Skin of body (tissue), 2 donors: ENCODE measurements around the gene CDH4. TPM values are rescaled to one million over a fixed set of nuclear protein-coding genes. Genes with fewer than 3 reads are reported as not detected.
A peak's percentile ranks its signal among the peaks of the same experiment; 100 is the strongest.
"Not testable (repeated sequence)": the region's sequence is repeated elsewhere in the genome, so short reads cannot be mapped to it uniquely, and the experiment has no call there.

Source experiments
- DNase-seq: peaks from one replicate; lab custom pipeline; 2025; lab: John Stamatoyannopoulos, UW
- total RNA-seq: library from RNA; depleted of rRNA; stranded (reverse); fragments of >200 nt; gene quantifications from one replicate; pipeline ENCODE4 v1.2.3, GENCODE V29; 2014

CDH4 gene
- total RNA-seq, 1 donor from 2014 or later: 0.10 TPM

DNA sequence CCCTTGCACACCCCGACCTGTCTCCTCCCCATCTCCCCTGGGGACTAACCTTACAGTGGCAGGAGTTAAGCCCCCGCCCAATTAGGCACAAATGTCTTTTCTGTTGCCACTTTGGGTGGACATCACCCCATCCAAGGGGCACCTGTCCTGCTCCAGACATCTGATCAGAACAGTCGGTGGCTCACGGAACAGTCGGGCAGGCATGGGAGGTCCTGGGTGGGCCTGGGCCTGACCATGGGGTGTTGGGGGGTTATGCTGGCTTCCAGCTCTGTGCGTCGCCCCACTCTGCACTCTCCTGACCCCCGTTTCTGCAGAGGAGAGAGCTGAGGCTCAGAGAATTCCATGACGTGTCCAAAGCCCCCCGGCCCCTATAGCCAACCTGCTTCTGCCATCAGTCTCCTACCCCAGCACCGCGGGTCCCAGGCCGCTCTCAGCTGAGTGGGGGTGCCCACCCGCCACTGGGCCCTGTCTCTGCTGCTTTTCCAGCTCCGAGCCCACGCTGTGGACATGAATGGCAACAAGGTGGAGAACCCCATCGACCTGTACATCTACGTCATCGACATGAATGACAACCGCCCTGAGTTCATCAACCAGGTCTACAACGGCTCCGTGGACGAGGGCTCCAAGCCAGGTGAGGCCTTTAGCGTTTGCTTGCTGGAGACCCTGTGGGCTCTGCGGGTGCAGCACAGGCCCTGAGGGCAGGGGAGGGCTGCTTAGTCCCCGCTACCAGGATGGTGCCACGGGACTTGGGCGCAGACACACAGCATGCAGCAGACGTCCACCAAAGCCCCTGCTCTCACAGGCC, 600.4 kb downstream of the CDH4 start:
- no peak for DNase-seq

DNA sequence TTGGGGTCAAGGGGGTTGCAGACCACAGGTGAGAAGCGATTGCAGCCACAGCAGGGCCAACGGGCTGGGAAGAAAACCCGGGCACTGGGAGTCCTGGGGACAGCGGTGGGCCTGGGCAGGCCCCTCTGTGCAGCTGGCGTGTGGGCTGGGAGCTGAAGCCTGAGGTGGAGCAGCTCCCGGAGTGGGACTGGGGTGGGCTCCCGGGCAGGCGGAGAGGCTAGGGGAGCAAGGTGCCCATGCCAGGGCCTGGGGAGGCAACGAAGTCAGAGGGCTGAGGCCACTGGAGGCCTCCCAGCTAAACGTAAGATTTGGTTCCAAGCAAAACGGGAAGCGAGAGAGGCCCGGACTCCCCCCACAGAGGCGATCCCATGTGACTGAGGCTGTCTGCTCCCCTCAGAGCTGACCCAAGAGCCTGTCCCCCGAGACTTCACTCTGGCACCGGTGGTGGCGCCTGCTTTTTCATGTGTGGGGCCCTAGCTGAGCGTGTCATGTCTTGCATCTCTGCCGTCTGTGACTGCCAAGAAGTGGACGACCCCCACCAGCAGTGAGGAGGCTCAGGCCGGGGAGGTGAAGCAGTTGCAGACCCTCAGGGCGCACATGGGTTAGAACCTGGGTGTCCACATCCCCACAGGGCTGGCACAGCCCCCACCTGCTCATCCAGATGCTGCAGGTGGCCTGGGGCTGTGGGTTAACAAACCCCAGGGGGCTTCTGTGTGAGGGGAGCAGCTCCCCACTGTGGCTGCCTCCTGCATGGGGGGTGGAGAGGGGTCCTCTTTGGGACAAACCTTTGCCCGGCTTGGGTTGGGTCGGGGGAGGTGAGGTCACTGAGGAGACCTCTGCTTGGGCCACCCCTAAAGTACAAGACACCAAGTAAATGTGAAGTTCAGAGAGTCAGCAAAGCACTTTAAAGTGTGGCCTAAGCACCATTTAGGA, 601.3 kb downstream of the CDH4 start:
- no peak for DNase-seq

GRCh38 chr20:61854538-61854937, 602.5 kb downstream of the CDH4 start:
- DNase-seq: not testable (repeated sequence)

DNA sequence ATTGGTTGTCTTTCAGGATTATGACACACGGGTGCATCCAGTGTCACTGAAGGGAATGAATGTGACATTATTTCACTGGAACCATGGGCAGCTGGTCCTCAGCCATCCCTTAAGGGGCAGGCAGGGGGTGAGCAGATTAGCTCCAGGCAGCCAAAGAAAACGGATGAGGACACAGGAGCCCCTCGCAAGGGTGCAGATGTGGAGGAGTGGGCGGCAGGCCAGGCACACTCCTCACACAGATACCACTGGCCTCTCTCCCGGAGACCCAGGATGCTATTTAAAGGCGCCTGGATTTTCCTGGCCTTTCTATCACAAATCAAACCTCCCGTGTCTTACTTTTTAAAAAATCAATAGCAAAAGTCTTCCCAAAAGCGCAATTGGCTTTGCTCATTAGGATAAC, 603.2 kb downstream of the CDH4 start:
- peak; percentile 19 for DNase-seq

GRCh38 chr20:61856626-61857413, 604.8 kb downstream of the CDH4 start:
- no peak for DNase-seq

GRCh38 chr20:61857414-61857775, 605.3 kb downstream of the CDH4 start:
- DNase-seq: no peak

DNA sequence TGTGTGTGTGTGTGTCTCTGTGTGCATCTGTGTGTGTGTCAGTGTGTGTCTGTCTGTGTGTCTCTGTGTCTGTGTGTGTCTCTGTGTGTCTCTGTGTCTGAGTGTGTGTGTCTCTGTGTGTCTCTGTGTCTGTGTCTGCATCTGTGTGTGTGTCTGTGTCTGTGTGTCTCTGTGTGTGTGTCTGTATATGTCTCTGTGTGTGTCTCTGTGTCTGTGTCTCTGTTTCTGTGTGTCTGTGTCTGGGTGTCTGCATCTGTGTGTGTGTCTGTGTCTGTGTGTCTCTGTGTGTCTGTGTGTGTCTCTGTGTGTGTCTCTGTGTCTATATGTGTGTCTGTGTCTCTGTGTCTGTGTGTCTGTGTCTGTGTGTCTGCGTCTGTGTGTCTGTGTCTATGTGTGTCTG, 605.8 kb downstream of the CDH4 start:
- DNase-seq: no peak

- no peak for DNase-seq
These were observed 607.7 kb downstream of the CDH4 start for GRCh38 chr20:61859767-61860166.

GRCh38 chr20:61860260-61860987, 608.4 kb downstream of the CDH4 start:
- DNase-seq: no peak

GRCh38 chr20:61861054-61861841, 609.2 kb downstream of the CDH4 start:
- DNase-seq: no peak

DNA sequence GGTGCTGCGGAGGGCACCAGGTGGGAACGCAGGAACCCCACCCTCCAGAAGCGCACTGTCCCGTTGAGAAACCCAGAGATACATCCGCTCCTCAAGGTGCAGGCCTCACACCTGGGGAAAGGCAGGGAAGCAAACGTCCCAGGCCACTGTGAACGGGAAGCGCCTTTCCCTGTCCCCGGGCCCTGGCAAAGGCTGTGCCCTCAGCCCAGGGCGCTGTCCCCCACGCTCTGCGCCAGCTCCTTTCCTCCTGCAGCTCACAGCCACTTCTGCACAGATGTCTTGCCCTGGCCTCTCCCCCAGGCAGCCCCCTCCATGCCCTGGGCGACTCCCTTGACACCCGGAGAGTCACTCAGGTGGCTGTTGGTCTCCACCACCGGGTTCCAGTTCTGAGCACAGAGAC, 609.8 kb downstream of the CDH4 start:
- DNase-seq: no peak

- DNase-seq: no peak
These were observed 610.8 kb downstream of the CDH4 start for GRCh38 chr20:61862881-61863280.

DNA sequence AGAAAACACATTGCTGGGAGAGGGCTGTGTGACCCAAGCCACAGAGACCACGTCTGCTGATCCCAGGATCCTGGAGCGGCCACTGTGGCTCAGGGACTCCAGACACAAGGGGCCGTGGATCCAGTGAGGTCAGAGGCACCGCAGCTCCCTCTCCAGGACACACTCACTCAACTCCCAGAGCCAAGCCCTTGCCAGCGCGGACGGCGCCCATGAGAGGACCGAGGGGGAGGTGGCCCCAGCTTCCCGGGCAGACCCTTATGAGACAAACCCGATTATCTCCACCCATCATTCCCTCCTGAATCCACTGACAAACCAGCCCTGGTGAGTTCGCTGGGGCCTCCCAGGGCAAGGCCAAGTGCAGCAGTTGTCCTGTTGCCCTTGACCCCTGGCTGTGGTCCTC, 612.4 kb downstream of the CDH4 start:
- DNase-seq: no peak

GRCh38 chr20:61865353-61865752, 613.3 kb downstream of the CDH4 start:
- no peak for DNase-seq

DNA sequence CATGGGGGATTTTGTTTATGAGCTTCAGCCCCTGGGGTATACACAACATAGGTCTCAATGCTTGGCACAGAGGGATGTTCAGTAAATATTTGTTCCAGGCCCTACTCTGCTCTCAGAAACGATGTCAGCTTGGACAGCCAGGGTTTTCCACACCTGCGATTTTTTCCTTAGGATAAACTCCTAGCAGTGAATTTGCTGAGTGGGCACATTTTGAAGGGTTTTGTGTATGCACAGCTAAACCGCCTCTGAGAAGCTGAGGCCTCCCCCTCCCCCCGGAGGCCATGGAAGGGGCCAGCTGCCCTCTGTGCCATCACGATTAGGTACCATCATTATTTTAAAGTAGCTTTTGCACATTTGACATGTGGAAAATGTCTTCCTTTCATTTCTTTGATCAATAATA, 614.1 kb downstream of the CDH4 start:
- DNase-seq: no peak

GRCh38 chr20:61868006-61868405, 615.9 kb downstream of the CDH4 start:
- no peak for DNase-seq

- no peak for DNase-seq
These were observed 616.5 kb downstream of the CDH4 start for GRCh38 chr20:61868466-61869090.

DNA sequence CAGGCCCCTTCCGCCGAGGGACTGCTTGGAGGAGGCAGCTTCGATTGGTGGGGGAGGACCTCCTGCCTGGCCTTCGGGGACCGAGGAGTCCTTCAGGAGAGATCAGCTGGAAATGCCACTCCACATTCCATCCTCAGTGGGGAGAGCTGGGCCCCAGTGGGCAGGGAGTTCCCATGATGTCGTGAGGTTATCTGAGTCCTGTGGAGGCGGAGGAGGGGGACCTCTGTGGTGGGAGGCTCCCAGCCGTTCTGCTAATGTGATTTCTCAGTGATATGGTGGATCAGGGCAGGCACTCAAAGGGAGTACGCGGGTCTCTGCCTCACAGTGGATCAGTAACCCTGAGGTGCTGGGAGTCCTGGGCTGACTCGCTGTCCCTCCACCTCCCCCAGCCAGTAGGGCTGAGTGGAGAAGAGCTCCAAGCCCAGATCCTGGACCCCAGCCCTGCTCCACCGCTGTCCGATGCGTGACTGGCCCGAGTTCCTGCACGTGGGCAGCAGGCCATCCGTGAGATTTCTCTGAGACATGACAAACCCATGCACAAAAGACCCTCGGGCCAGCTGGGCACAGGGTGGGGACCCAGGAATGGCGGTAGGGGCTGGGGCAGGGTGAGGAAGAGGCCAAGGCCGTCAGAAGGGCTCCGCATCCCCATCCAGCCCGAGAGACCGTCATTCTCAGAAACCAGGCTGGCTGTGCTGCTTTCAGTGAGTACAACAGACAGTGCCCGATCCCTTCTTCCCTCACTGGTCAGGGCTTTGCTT, 617.9 kb downstream of the CDH4 start:
- DNase-seq: no peak

GRCh38 chr20:61871160-61871559, 619.1 kb downstream of the CDH4 start:
- DNase-seq: no peak
